ENCODE data around the gene CCND1.

- TF ChIP-seq TEAD4 (IDR thresholded peaks at IDR 0.05; ENCODE audit: low read length) (no peak), TEAD4 (CRISPR knock-in tag; IDR thresholded peaks at IDR 0.05; ENCODE audit: borderline replicate concordance) (no peak), TCF7 (IDR thresholded peaks at IDR 0.05; ENCODE audit: borderline replicate concordance) (no peak), YY1 (IDR thresholded peaks at IDR 0.05; ENCODE audit: borderline replicate concordance in 1 of 3, control insufficient read depth in 1 of 3, extremely low read depth in 1 of 3, insufficient read depth in 3 of 3, insufficient read length in 1 of 3, insufficient replicate concordance in 2 of 3, low read depth in 1 of 3, low read length in 2 of 3) (no peak)
These were observed 19.1 kb downstream of the CCND1 start for GRCh38 chr11:69660001-69660500.
